Epithelial cell of esophagus (primary cell): Measurements from ENCODE around the gene RIMOC1.

Experiments used
- DNase-seq: peaks from one replicate; pipeline ENCODE4 v3.0.0; 2010; ENCODE audit warnings: low read depth
- H3K4me3 ChIP-seq: 2 replicates; pipeline ENCODE4 v1.5.1; 2011; ENCODE audit warnings: mild to moderate bottlenecking, low read length, control low read depth
- CTCF ChIP-seq: IDR thresholded peaks from 2 replicates; pipeline ENCODE4 v1.5.1; 2011; ENCODE audit warnings: low read depth, mild to moderate bottlenecking, low read length, control low read depth, inconsistent platforms; ENCODE audit not compliant: insufficient read depth; ENCODE audit errors: missing control alignments

The RIMOC1 gene

GRCh38 chr5:41869724-41870626, 34.2 kb upstream of the RIMOC1 start, which contains the start of gene OXCT1:
TSS of gene OXCT1 (minus strand) at chr5:41870425. CDS start at chr5:41870358, 67 bp downstream.
- peak; percentile 95 for DNase-seq
- peak within 1 kb of the TSS; percentile 86 for H3K4me3 ChIP-seq
- TF ChIP-seq CTCF = no peak

- peak overlapping the region; percentile 86 for H3K4me3 ChIP-seq
- TF ChIP-seq CTCF = no peak
- no peak for DNase-seq
Observed at GRCh38 chr5:41870627-41871048, 33.5 kb upstream of the RIMOC1 start.

- TF ChIP-seq CTCF = no peak
- DNase-seq = peak; percentile 53
- H3K4me3 ChIP-seq = no peak overlapping the region
Observed at GRCh38 chr5:41871852-41872251, 32.3 kb upstream of the RIMOC1 start.

- TF ChIP-seq CTCF = no peak
- no peak for DNase-seq
- no peak overlapping the region for H3K4me3 ChIP-seq
Observed at GRCh38 chr5:41874512-41875060, 29.6 kb upstream of the RIMOC1 start.

- H3K4me3 ChIP-seq = no peak overlapping the region
- TF ChIP-seq CTCF = no peak
- DNase-seq = no peak
Observed at GRCh38 chr5:41875121-41875520, 29.0 kb upstream of the RIMOC1 start.

- DNase-seq = no peak
- TF ChIP-seq CTCF = no peak
- no peak overlapping the region for H3K4me3 ChIP-seq
Observed at GRCh38 chr5:41876678-41877077, 27.5 kb upstream of the RIMOC1 start.
